22Rv1 (cell line): ENCODE data around the gene DAB1.

Experiments
- CTCF ChIP-seq: fragments of 450-650 bp; IDR thresholded peaks from 2 replicates; pipeline ENCODE4 v1.5.1; 2017; ENCODE audit warnings: mild to moderate bottlenecking
- ZFX ChIP-seq: fragments of 450-650 bp; IDR thresholded peaks from 2 replicates; pipeline ENCODE4 v1.6.1; 2017; ENCODE audit warnings: antibody characterized with exemption, borderline replicate concordance

GRCh38 chr1:57132993-57133622, 290.8 kb downstream of the DAB1 start:
- TF ChIP-seq CTCF (no peak), ZFX (no peak)
